Ascending aorta (tissue), 2 donors: ENCODE results near the gene ARVCF. TPM values are rescaled to one million over a fixed set of nuclear protein-coding genes. Genes with fewer than 3 reads are reported as not detected.

ENCODE experiments used
- DNase-seq, 2 donors: peaks; one replicate each; pipeline ENCODE4 v3.0.0-alpha.2; 2019; ENCODE audit warnings: low spot score in 2 of 2
- H3K27ac ChIP-seq, 2 donors: fragments of 200-600 bp; sonication (generic); one replicate each; pipeline ENCODE4 v1.5.1; 2016 to 2017; ENCODE audit warnings: mild to moderate bottlenecking in 1 of 2
- H3K27me3 ChIP-seq: fragments of 200-600 bp; sonication (generic); one replicate; pipeline ENCODE4 v1.5.1; 2017
- H3K36me3 ChIP-seq, 2 donors: fragments of 200-600 bp; sonication (generic); one replicate each; pipeline ENCODE4 v1.5.1; 2016
- H3K4me1 ChIP-seq, 2 donors: fragments of 200-600 bp; sonication (generic); one replicate each; pipeline ENCODE4 v1.5.1; 2016 to 2017; ENCODE audit warnings: mild to moderate bottlenecking in 1 of 2
- H3K4me3 ChIP-seq, 2 donors: fragments of 200-600 bp; sonication (generic); one replicate each; pipeline ENCODE4 v1.5.1; 2016 to 2017; ENCODE audit warnings: mild to moderate bottlenecking in 1 of 2
- H3K9me3 ChIP-seq, 2 donors: fragments of 200-600 bp; sonication (generic); one replicate each; pipeline ENCODE4 v1.5.1; 2016
- CTCF ChIP-seq, 3 experiments: fragments of 200-600 bp in 2 of 3; fragments of 450-650 bp in 1 of 3; sonication (generic) in 2 of 3; IDR thresholded peaks; one replicate each; pipeline ENCODE4 v1.5.1; 2016 to 2019; ENCODE audit warnings: antibody characterized with exemption in 3 of 3, mild to moderate bottlenecking in 1 of 3, moderate library complexity in 1 of 3
- intact Hi-C: fragments of 100-400 bp; cut with DNase I; formaldehyde crosslinking; loops from one replicate; pipeline ENCODE4 v1.15.1; 2023
- total RNA-seq: library from RNA; depleted of rRNA; stranded (reverse); fragments of >200 nt; gene quantifications from one replicate; pipeline ENCODE4 v1.1.0, GENCODE V29; 2016

ARVCF gene
- total RNA-seq, 1 donor from 2014 or later = 252 TPM

DNA sequence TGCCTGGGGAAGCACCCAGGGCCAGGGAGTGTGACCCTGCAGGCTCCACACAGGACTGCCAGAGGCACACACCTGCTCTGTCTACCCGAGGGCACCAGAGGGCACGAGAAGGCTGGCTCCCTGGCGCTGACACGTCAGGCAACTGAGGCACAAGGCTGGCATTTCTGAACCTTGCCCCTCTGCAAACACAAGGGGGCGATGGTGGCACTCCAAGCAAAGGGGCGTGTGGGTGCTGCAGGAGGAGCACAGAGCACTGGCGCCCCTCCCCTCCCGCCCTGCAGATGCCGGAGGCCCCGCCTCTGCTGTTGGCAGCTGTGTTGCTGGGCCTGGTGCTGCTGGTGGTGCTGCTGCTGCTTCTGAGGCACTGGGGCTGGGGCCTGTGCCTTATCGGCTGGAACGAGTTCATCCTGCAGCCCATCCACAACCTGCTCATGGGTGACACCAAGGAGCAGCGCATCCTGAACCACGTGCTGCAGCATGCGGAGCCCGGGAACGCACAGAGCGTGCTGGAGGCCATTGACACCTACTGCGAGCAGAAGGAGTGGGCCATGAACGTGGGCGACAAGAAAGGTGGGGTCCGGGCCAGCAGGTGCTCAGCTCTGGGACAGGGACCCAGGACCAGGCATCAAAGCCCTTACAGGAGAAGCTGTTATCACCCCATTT is 54.2 kb downstream of the ARVCF start:
- H3K4me3 ChIP-seq = no peak overlapping the region
- no peak overlapping the region for H3K27ac ChIP-seq
- peaks cover 17 to 40% of the 10 kb centered on the region in 2 donors for H3K36me3 ChIP-seq
- peak in 1 of 2 donors; percentile 83 for DNase-seq
- H3K9me3 ChIP-seq = no peaks in the 10 kb centered on the region
- no peaks in the 10 kb centered on the region for H3K27me3 ChIP-seq
- peaks cover 2 to 14% of the 10 kb centered on the region in 2 donors for H3K4me1 ChIP-seq
- intact Hi-C loops = loop anchor here (10.0 kb wide), 1 partner anchor 152 kb away; the partner anchor contains the start of genes RANBP1 and TRMT2A
- peak in 2 of 3 experiments; percentile 54 to 61 for TF ChIP-seq CTCF (IDR thresholded peaks at IDR 0.05)

DNA sequence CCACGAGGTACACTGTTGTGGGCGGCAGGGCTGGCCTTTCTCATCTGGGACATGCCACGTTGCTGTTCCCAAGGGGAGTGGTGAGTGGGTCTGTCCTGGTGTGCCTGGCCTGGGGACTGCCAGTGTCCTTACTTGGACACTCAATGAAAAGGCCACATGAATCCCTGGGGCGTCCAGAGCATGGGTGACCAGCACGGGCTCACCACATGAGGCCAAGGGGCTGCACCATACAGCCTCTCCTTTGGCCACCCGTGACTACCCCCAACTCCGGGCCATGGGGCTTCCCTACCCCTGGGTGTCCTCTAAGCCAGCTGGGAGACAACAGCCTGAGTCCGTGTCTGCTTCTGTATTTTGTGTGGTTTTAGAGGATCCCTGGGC is 54.8 kb downstream of the ARVCF start:
- Histone ChIP-seq H3K36me3 (peaks cover 13 to 35% of the 10 kb centered on the region in 2 donors), H3K27ac (no peak overlapping the region), H3K9me3 (no peaks in the 10 kb centered on the region), H3K4me1 (peaks cover 2 to 14% of the 10 kb centered on the region in 2 donors), H3K27me3 (no peaks in the 10 kb centered on the region), H3K4me3 (no peak overlapping the region)
- DNase-seq = no peak
- TF ChIP-seq CTCF (IDR thresholded peaks at IDR 0.05) = no peak
- intact Hi-C loops = loop anchor here (10.0 kb wide), 1 partner anchor 153 kb away; the partner anchor contains the start of genes RANBP1 and TRMT2A

- Histone ChIP-seq H3K27ac (no peak overlapping the region), H3K9me3 (no peaks in the 10 kb centered on the region), H3K27me3 (no peaks in the 10 kb centered on the region), H3K4me3 (no peak overlapping the region), H3K4me1 (peaks cover 2 to 14% of the 10 kb centered on the region in 2 donors), H3K36me3 (peaks cover 13 to 29% of the 10 kb centered on the region in 2 donors)
- intact Hi-C loops = loop anchor here (10.0 kb wide), 1 partner anchor 154 kb away; the partner anchor contains the start of genes RANBP1 and TRMT2A
- DNase-seq = no peak
- no peak for TF ChIP-seq CTCF (IDR thresholded peaks at IDR 0.05)
Measured at GRCh38 chr22:19961201-19961580, 55.4 kb downstream of the ARVCF start.

- H3K36me3 ChIP-seq = peaks cover 10 to 24% of the 10 kb centered on the region in 2 donors
- H3K4me1 ChIP-seq = peaks cover 2 to 14% of the 10 kb centered on the region in 2 donors
- no peaks in the 10 kb centered on the region for H3K27me3 ChIP-seq
- H3K27ac ChIP-seq = no peak overlapping the region
- no peaks in the 10 kb centered on the region for H3K9me3 ChIP-seq
- intact Hi-C loops = loop anchor here (10.0 kb wide), 1 partner anchor 154 kb away; the partner anchor contains the start of genes RANBP1 and TRMT2A
- no peak for DNase-seq
- TF ChIP-seq CTCF (IDR thresholded peaks at IDR 0.05) = no peak
- H3K4me3 ChIP-seq = no peak overlapping the region
Measured at GRCh38 chr22:19960491-19961200, 56.0 kb downstream of the ARVCF start.

DNA sequence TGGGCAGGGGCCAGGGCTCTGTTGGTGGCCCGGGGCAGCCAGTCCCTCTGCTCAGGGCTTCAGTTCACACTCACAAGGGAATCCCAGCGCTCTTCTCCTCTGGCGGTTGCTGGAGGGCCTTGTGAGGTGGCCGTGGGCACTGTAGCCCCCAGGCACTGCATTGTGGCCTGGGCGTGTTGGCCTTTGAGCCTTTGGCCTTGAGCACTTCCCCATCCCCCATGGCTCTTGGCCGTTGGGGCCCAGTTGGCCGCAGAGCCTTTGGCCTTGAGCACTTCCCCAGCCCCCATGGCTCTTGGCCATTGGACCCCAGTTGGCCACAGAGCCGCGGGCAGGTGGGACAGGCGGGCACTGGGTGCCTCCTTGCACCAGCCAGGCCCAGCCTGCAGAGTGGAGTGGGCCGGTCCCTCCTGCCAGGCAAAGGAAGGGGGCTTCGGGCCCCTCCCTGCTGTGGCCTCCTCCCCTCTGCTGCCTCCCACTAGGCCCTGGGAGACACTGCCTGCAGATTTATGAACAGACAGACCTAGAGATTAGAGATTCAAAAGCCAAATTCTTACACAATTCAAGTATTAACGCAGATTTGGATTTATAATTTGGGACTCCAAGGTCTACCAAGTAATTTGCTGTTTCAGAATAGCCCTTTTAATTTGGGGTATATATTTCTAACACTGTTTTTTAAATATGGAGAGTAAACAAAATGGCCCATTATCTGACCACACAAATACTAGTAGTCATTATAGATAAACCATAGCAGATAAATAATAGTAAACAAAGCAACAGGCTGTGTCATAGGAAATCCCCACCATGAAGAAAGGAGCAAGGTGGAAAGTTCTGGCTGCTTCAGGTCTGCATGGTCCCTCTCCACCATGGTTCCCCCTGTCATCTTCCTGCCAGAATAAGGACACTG is 56.8 kb downstream of the ARVCF start:
- H3K36me3 ChIP-seq = peaks cover 9 to 17% of the 10 kb centered on the region in 2 donors
- peak overlapping the region; percentile 11 to 51 for H3K4me3 ChIP-seq

More for the DNA sequence above, 56.8 kb downstream of the ARVCF start:
- peak overlapping the region; percentile 46 to 71 for H3K27ac ChIP-seq
- H3K9me3 ChIP-seq = no peaks in the 10 kb centered on the region
- DNase-seq = no peak
- intact Hi-C loops = loop anchor here (10.0 kb wide), 2 partner anchors 155 to 475 kb away; partner anchors contain the start of genes RANBP1, SCARF2 and TRMT2A
- no peaks in the 10 kb centered on the region for H3K27me3 ChIP-seq
- peaks cover 2 to 14% of the 10 kb centered on the region in 2 donors for H3K4me1 ChIP-seq
- no peak for TF ChIP-seq CTCF (IDR thresholded peaks at IDR 0.05)
